GM18951 (cell line): Measurements from ENCODE around the gene SDS.

Experiments used
- POLR2A ChIP-seq: IDR thresholded peaks from 4 replicates; pipeline ENCODE4 v1.6.1; 2011; ENCODE audit warnings: mild to moderate bottlenecking; ENCODE audit not compliant: insufficient read length, insufficient read depth; ENCODE audit errors: extremely low read depth
- in situ Hi-C: fragments of 300-500 bp; cut with MboI; formaldehyde crosslinking; loops from one replicate; pipeline ENCODE4 v1.12.0; 2022; ENCODE audit warnings: low sequenced_read_pairs, mixed read lengths, inconsistent platforms; ENCODE audit not compliant: unreplicated experiment

The SDS gene, protein sequence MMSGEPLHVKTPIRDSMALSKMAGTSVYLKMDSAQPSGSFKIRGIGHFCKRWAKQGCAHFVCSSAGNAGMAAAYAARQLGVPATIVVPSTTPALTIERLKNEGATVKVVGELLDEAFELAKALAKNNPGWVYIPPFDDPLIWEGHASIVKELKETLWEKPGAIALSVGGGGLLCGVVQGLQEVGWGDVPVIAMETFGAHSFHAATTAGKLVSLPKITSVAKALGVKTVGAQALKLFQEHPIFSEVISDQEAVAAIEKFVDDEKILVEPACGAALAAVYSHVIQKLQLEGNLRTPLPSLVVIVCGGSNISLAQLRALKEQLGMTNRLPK

DNA sequence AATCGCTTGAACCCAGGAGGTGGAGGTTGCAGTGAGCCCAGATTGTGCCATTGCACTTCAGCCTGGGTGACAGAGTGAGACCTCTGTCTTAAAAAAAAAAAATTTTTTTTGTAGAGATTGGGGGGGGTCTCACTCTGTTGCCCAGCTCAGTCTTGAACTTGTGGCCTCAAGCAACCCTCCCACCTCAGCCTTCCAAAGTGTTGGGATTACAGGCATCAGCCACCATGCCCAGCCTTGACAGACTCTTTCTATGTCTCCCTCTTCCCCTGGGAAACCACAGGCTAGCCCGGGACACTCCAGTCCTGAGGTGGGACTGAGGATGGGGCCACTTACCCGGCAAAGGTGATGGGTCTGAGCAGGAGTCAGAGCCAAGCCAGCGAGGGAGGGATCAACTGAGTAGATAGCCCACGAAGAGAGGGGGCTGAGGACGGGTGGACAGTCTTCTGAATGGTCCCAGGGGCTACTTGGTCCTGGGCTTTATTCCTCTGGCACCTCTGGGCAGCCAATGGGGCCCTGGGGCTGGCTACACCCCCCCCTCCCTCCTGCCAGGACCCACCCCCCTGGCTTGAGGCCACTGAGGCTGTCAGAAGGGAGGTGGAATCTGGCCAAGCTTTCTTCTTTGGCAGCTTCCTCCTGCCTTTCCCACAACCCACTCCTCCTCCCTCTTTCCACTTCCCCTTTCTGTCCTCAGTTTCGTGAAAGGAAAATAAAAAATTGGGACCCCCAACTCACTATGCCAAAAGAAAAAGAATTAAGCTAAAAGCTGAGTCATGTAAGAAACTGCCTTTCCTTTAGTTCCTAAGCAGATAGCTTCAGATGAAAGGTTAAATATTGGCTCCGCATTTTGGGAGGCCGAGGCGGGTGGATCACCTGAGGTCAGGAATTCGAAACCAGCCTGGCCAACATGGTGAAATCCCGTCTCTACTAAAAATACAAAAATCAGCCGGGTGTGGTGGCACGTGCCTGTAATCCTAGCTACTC lies at the start of gene SDS:
SDS (minus strand) TSS at position 453 of the 981 bp plus-strand sequence. CDS start 4,179 bp downstream, outside the sequence.
- TF ChIP-seq POLR2A = no peak
- in situ Hi-C loops = no loop called here

DNA sequence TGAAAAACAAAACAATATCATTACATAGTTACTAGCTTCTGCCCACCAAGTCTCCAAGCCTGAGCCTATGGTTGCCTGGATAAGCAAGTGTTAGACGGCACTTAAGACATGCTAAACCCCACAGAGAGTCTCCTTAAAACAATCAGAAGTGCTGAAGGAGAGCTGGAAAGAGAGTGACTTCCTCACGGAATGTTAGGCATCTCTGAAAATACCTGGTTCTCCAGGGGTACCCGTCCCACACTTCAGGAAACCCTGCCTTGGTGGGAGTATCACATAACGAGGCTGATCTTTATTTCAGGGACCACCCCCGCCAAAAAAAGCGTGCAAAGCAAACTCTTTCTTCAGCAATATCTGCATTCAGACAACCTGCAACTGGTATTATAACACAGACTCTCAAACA lies 49.6 kb upstream of the SDS start:
- in situ Hi-C loops = loop anchor here (25.0 kb wide), 1 partner anchor 459 kb away; no protein-coding TSS in a partner anchor
- TF ChIP-seq POLR2A = no peak

DNA sequence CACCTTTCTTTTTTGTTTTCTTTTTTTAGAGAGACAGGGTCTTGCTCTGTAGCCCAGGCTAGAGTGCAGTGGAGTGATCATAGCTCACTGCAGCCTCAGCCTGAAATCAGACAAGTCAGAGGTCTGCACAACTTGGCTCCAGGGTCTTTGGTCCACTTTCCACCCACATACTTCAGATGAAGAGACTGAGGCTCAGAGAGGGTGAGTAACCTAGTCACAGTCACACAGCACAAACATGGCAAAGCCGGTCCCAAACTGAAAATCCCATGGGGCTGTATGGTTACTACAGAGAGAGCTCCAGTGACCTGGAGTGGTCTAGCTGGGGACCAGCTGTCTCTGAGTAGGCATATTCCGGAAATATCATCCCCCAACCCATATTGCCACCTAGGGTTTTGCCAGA lies 48.8 kb upstream of the SDS start:
- in situ Hi-C loops = loop anchor here (25.0 kb wide), 1 partner anchor 460 kb away; no protein-coding TSS in a partner anchor
- TF ChIP-seq POLR2A = no peak

DNA sequence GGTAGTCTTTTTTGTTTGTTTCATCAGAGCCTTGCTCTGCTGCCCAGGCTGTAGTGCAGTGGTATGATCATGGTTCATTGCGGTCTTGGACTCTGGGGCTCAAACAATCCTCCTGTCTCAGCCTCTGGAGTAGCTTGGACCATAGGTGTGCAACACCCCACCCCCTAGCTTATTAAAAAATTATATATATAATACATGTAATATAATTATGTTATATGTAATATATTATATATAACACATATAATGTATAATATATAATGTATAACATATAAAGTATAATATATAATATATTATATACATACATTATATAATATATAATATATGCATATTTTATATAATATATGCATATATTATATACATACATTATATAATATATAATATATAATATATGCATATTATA lies 46.2 kb upstream of the SDS start:
- TF ChIP-seq POLR2A = no peak
- in situ Hi-C loops = loop anchor here (25.0 kb wide), 1 partner anchor 462 kb away; no protein-coding TSS in a partner anchor

DNA sequence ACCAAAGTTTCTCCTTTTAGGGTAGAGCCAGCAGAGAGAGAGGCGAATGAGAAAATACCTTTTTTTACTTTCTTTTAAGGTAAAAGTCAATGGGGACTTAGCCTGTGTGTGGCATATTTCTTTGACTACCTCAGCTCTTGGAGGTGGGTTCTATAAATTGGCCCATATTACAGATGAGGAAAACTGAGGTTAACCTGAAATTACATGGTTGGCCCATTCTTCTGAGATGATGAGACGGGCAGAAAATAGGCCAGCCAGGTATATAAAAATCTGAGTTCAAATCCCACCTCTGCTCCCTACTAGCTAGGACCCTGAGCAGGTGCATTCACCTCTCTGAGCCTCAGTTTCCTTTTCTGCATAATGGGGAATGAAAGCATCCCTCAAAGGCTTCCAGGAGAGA lies 45.6 kb upstream of the SDS start:
- TF ChIP-seq POLR2A = no peak
- in situ Hi-C loops = no loop called here

DNA sequence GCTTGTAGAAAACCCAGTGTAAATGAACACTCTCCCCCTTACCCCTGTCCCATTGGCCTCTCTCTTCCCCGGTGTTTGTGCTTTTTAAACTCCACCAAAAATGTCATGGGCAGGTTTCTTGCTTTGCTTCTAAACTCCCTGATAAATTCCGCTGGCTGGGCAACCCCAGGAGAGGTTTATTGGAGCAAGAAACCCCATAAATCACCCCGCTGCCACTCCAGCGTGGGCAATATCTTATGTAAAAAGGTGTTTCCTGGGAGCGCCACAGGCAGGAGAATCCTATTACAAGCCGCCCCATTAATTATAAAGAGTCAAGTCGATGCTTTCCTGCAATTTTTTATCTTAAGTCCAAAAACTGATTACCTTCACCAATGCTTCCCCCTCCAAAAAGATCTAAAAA lies 45.2 kb upstream of the SDS start:
- in situ Hi-C loops = no loop called here
- no peak for TF ChIP-seq POLR2A

DNA sequence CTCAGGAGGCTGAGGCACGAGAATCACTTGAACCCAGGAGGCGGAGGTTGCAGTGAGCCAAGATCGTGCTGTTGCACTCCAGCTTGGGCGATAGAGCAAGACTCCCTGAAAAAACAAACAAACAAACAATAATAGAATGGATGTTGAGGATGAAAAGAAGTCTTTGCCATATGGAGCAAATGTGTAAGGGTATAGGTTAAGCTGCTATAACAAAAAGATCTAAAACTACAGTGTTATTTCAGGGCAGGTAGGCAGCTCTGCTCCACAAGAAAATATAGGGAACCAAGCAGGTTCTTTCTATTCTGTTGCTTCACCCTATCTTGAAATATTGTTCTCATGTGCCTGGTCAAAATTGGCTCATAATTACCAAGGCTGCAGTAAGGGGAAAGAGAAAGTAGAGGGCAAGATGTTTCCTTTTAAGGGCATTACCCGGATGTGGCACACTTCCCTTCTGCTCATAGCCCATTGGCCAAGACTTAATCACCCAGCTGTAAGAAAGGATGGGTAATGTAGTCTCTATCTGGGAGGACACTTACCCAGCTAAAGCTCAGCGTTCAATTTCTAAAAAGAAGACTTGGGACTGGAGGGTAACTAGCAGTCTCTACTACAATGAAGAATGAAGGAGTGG lies 42.0 kb upstream of the SDS start:
- no peak for TF ChIP-seq POLR2A
- in situ Hi-C loops = no loop called here

DNA sequence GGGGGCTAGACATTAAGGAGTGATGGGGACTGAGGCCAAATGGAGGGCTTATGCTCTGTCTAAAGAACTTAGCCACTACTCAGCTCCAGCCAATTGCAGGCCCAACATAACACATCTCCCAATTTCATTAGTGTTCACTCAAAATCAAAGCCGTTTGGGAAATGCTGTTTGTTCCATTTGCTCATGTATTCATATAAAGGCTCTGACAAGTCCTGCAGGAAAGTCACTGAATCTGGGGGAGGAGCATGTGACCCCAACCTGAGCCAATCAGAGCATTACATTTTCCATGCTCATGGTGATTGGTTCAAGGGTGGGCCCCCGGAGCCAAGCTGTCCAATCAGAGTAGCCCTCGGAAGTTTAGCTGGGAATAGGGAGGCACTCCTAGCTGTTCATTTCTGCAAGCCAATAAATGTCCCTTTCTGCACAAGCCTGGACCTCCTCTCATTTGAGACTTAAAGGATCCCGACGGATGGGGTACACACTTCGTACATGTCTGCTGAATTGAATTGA lies 39.4 kb upstream of the SDS start:
- TF ChIP-seq POLR2A = no peak
- in situ Hi-C loops = no loop called here

DNA sequence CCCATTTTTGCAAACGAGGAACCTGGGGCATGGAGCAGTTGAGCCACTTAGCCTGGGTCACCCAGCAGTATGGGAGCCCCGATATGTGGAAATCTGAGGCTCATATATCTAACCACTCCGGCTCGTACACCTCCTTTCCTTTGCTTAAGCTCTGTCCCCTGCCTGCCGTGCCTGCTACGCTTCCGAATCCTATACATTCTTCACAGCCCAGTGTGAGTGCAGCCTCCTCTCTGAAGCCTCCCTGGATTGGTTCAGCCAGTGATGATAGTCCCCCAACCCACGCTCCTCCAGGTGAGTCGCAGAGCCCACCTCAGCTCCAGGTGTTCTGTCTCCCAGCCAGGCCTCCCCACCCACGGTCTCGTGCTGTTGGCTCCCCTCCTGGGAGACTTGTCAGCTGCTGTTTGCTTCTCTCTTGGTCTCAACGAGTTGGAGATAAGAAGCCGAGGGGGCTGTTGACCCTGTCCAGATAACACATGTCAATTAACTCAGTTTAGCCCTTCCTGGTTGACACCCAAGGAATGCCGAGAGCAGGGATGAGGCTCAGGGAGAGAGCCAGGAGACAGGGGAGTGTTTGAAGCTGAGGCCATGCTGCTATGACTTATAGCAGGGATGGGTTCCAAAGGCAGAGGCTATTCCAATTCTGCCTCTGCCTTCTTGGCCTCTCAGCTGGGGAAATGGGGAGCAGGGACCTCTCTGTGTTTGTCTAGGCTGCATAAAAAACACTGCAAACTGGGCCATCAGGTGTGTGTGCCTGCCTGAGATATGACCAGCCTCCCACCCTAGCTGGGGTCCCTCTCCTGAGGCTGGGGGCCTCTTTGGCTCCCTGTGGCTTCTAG lies 37.5 kb upstream of the SDS start:
- in situ Hi-C loops = no loop called here
- no peak for TF ChIP-seq POLR2A

DNA sequence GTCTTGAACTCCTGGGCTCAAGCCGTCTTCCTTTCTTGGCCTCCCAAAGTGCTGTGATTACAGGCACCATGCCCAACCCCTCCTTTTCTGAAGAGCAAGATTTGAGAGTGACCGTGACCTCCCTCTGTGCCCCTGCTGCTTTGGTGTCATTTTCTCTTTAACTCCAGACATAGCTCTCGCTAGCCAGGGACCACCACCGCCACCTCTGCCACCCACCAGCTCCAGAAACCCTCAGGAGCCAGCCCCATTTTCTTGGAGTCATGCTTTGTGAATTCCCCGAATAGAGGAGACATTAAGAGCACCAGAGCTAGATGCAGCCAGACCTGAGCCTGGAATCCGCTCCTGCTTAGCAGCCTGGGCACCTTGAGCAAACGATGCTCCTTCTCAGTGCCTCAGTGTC lies 36.6 kb upstream of the SDS start:
- in situ Hi-C loops = no loop called here

DNA sequence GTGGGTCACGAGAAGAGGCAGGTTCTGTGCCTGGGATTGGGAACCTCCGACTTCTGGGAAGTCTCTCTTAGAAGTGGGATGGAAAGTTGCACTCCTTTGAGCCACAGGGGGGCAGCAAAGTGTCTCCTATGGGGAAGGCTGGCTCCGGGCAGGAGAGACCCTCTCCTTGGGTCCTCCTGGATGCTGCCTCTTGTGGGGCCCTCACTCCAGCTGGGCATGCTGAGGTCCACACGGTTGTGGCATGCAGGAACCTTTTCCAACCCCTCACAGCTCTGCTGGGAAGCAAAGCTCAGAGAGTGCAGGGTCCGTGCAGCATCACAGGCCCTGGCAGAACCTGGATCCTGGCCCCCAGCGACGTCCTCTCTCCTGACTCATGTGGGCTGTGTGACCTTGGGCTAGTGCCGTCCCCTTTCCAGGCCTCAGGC lies 35.9 kb upstream of the SDS start:
- in situ Hi-C loops = no loop called here
- TF ChIP-seq POLR2A = no peak

More for the DNA sequence above, 36.6 kb upstream of the SDS start:
- TF ChIP-seq POLR2A = no peak

DNA sequence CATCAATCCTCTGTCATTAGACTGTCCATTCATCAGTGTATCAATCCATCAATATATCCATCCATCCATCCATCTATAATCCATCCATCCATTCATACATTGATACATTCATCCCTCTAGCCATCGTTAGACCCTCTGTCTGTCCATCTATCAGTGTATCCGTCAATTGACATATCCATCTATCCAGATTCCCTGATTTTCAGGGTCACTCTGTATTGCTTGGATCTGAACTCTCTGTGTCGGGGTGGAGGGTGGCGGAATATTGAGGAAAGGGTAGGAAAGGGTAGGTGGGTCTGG lies 35.6 kb upstream of the SDS start:
- in situ Hi-C loops = no loop called here

DNA sequence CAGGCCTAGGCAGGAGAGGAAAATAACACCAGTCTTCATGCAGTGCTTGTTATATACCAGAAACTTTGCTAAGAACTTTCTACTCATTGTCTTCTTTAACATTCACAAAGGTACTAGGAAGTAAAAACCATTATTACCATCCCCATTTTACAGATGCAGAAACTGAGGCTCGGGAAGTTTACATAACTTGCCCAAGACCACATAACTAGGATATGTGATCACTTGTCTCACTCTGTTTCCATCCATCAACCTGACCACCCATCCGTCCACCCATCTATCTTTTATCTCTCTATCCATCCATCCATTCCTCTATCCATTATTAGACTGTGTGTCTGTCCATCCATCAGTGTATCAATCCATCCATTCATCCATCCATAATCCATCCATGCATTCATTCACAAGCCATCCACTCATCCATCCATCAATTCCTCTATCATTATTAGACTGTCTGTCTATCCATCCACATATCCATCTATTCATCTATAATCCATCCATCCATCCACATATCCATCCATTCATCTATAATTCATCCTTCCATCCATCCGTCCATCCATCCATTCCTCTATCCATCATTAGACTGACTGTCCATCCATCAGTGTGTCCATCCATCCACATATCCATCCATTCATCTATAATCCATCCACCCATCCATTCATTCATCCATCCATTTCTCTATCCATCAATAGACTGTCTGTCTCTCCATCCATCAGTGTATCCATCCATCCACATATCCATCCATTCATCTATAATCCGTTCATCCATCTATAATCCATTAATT lies 35.0 kb upstream of the SDS start:
- TF ChIP-seq POLR2A = no peak
- in situ Hi-C loops = no loop called here

More for the DNA sequence above, 35.6 kb upstream of the SDS start:
- no peak for TF ChIP-seq POLR2A
